KOPT-K1 (cell line): ENCODE data around the gene PDE8A.
A peak's percentile ranks its signal among the peaks of the same experiment; 100 is the strongest.

Experiments used
- H3K27ac ChIP-seq: fragments of 200-600 bp; sonication (generic); 2 replicates; pipeline ENCODE4 v1.5.1; 2016; ENCODE audit warnings: antibody characterized with exemption, mild to moderate bottlenecking, low read depth, low read length; ENCODE audit not compliant: poor library complexity, severe bottlenecking
- H3K36me3 ChIP-seq: fragments of 200-600 bp; sonication (generic); 2 replicates; pipeline ENCODE4 v1.5.1; 2017; ENCODE audit warnings: antibody characterized with exemption, mild to moderate bottlenecking, low read length, moderate library complexity; ENCODE audit not compliant: insufficient read depth
- H3K9me3 ChIP-seq: fragments of 200-600 bp; sonication (generic); 2 replicates; pipeline ENCODE4 v1.5.1; 2017; ENCODE audit warnings: antibody characterized with exemption, low read length, mild to moderate bottlenecking; ENCODE audit not compliant: insufficient read depth, poor library complexity, severe bottlenecking

The PDE8A gene

DNA sequence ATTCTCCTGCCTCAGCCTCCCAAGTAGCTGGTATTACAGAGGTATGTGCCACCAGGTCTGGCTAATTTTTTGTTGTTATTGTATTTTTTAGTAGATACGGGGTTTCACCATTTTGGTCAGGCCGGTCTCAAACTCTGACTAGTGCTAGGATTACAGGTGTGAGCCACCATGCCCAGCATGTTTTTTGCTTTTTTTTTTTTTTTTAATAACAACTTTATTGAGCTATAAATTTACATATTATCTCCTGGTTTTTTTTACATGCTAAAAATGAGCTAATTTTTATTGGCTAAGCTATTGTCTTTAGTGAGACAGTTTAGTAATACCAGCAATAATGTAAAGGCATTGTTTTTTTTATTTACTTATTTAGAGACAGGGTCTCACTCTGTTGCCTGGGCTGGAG lies 105.2 kb downstream of the PDE8A start:
- H3K36me3 ChIP-seq: peaks cover 6% of the 10 kb centered on the region; the same call in 1 of the 2 replicates
- no peaks in the 10 kb centered on the region for H3K9me3 ChIP-seq
- H3K27ac ChIP-seq: no peak overlapping the region

DNA sequence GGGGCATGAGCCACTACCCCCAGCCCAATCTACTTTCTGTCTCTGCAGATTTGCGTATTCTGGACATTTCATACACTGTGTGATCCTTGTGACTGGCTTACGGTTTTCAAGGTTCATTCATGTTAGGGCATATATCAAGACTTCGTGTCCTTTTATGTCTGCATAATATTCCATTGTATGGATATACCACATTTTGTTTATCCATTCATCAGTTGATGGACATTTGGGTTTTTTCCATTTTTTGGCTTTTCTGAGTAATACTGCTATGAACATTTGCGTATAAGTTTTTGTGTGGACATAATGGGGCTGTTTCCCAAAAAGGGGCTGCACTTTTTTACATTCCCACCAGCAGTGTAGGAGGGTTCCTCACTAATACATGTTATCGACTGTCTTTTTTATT lies 106.6 kb downstream of the PDE8A start:
- Histone ChIP-seq H3K36me3 (peaks cover 12% of the 10 kb centered on the region), H3K27ac (no peak overlapping the region), H3K9me3 (no peaks in the 10 kb centered on the region)

DNA sequence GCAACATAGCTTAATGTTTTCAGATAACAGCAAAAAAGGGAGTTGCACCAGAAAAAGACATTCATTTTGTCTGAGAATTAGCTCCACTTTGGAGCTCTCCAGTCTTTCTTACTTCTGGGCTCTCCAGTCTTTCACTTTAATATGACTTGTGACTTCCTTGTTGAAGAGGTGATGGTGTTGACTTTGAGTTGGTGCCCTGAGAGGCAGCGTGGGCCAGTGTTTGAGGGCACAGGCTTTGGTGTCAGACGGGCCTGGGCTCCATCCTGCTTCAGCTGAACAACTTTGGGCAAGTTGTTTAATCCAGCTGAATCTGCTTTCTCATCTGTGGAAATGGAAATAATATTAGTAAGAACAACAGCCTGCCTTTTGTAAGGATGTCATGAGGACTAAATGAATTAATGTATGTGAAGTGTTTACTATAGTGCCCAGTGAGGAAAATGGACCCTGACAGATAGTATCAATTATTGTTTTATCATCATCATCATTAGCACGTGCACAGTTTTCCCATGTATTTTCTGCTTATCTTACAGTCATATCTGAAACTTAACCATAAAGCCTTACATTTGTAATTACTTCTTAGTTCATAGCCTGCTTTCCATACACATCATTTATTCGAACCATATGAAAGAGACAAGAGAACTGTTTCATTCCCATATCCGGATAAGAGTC lies 108.4 kb downstream of the PDE8A start:
- Histone ChIP-seq H3K9me3 (no peaks in the 10 kb centered on the region), H3K36me3 (peaks cover 12% of the 10 kb centered on the region), H3K27ac (no peak overlapping the region)

DNA sequence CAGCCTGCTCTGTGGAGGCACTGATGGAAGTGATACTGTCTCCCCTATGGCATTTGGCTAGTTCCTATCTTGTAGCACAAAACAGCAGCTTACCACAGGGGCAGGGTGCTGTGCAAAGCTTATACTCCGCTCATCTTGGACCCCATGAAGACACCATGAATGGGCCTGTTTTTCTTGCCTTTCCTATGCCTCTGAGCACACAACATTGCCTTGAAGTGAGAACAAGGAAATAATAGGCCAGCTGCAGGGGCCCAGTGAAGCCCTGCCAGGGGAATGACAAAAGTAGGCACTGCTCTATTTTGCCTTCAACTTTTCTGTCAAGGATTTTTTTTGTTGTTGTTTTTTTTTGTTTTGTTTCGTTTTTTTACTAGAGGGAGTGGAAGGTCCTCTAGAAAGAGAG lies 110.3 kb downstream of the PDE8A start:
- peaks cover 12% of the 10 kb centered on the region for H3K36me3 ChIP-seq
- no peak overlapping the region for H3K27ac ChIP-seq
- no peaks in the 10 kb centered on the region for H3K9me3 ChIP-seq

DNA sequence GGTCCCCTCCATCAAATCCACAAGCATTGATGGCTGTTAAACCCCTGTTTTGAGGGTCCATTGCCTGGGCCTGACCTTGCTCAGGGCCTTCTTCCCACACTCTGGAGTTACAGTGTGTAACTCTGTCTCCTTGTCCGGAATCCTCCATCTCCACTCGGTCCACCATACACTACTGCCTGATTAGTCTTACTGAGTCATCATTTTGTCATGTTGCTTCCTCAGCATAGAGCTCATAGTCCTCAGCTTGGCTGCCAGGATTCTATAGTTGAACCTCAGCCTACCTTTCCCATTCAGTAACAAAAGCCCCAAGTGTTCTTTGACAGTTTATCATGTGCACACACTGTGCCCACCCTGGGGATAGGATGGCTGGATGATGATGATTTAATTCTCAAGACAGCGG lies 113.0 kb downstream of the PDE8A start:
- Histone ChIP-seq H3K9me3 (no peaks in the 10 kb centered on the region), H3K36me3 (peaks cover 10% of the 10 kb centered on the region), H3K27ac (no peak overlapping the region)

DNA sequence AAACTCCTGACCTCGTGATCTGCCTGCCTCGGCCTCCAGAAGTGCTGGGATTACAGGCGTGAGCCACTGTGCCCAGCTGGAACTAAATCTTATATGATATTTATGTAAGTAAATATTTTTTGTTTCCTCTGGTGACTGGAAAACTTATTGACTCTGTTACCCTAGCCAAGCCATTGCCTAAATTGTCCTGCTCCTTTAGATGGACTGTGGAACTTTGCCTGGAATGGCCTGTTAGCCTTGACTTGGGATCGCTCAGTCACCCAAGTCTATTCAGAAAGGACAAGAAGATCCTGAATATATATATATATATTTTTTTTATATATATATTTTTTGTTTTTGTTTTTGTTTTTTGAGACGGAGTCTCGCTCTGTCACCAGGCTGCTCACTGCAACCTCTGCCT lies 113.9 kb downstream of the PDE8A start:
- Histone ChIP-seq H3K27ac (no peak overlapping the region), H3K9me3 (no peaks in the 10 kb centered on the region), H3K36me3 (peaks cover 7% of the 10 kb centered on the region; the same call in 1 of the 2 replicates)

DNA sequence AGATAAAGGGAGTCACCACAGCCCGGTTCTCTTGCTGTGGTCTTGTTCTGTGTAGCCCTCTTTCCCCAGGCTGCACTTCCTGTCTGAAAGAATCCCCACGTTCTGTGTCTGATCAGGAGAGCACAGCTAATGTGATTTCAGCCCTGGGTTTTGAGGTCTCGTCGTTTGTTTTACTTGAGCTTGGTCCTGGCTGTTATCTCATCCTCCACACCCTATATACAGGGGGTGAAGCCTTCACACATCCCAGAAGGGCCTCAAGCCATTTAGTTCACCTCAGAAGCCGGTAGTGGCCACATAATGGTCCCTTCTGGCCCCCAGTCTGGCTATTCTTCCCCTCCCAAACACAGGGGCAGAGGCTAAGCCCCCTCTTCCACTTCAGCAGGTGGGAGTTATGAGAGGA lies 115.6 kb downstream of the PDE8A start:
- no peaks in the 10 kb centered on the region for H3K9me3 ChIP-seq
- H3K27ac ChIP-seq: no peak overlapping the region
- peaks cover 4% of the 10 kb centered on the region; the same call in 1 of the 2 replicates for H3K36me3 ChIP-seq

DNA sequence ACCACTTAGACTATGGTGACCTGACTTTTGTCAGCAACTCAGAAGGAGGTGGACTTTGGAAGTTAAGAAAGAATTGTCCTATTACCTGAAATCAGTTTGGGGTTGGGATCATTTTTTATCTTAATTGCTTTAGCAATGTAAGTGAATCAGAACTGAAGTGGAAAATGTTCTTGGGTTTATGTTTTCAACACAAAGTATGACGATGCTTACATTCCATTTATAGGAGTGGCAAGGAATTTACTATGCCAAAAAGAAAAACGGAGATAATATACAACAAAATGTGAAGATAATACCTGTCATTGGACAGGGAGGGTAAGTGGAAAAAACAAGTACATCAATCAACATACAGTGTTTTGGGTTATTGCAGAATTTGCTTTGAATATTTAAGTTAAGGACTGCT lies 116.1 kb downstream of the PDE8A start:
- Histone ChIP-seq H3K9me3 (no peaks in the 10 kb centered on the region), H3K27ac (no peak overlapping the region), H3K36me3 (no peaks in the 10 kb centered on the region)

DNA sequence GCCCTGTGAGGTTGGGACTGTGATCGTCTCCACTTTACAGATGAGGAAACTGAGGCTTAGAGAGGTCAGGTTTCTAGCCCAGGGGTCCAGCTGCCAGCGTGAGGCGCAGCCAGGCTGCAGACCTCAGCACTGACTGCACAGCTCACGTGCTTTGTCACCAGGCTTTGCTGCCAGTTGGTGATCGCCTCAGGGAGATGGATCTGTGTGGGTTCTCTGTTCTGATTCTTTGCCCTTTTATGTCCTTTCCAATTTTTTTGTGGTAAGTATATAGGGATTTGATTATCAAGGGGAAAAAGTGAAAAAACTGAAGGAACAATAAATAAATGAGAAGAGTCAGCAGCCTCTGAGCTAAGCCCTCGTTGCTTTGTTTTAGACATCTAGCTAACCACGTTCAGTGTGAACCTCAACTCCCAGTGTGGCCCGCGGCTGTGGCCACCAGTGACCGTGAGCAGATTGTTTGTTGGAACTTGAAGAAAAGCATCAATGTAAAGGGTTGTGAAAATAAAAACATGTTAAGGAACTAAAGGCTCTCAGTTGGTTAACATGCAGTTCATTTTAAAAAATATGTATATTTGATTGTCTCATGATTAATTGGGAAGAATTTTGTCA lies 117.6 kb downstream of the PDE8A start:
- Histone ChIP-seq H3K36me3 (no peaks in the 10 kb centered on the region), H3K27ac (no peak overlapping the region), H3K9me3 (no peaks in the 10 kb centered on the region)

DNA sequence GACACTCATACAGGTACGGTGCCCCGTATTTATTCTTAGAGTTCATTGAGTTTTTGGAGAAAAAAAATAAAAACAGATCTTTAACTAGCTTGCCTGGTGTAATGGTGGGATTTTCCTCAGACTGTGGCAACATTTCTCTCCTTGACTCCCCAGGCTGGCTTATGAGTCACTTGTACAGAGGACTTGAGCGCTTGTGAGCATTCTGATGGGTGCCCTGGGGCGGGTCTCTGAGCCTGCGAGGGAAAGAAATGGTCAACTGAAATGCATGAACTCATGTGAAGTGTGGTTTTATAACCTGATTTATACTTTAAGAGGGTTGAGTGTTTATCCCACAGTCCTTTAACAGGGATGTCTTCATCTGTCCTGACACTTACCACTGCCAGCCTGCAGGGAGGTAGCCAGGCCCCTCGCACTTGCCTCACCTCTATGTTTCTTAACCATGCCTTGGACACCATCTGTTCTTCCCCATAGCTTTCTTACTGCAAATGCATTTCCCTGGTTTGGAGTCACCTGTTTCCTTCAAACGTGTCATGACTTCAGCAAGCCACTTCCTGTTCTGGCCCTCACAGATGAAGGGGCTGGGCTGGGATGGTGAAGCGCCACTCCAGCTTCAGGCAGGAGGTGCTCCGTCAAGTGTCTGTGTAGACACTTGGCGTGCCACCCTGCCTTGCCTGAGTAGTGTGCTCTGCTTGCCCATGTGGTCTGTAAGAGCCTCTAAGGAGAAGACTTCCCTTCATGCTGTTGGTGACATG lies 118.7 kb downstream of the PDE8A start:
- Histone ChIP-seq H3K9me3 (no peaks in the 10 kb centered on the region), H3K27ac (peak overlapping the region; percentile 33), H3K36me3 (no peaks in the 10 kb centered on the region)

DNA sequence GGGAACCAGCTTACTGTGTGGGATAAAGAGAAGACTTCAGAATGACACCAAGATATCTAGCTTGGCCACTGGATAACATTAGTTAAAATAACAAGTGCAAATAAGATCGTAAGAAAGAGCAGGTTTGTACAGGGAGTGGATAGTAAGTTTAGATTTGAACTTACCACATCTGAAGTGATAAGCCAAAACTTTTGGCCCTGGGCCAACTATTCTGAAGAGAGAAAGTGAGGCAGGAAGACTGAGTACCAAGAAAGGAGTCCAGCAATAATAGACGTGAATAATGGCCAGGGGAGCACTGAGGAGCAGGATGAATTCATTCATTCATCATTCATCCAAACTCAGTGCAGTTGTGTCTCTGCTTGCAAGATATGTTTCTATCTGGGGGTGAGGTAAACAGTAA lies 122.9 kb downstream of the PDE8A start:
- no peaks in the 10 kb centered on the region for H3K36me3 ChIP-seq
- H3K9me3 ChIP-seq: no peaks in the 10 kb centered on the region
- no peak overlapping the region for H3K27ac ChIP-seq

DNA sequence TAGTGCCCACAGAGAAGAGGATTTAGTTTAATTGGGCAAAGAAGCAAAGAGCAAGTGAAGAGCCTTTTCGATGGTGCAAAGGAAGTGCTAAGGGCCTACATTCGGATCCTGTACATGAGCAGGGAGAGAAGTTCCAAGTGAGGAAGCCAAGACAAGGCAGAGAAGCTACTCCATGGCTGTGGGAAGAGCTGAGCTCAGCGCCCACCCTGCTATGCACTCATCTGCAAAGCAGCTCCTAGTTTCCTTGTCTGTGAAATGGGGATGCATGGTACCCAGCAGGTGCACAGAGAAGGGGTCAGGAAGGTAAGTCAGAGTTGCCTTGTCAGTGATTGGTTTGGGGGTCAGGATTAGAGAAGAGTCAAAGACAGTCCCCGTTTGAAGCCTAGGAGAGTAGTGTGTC lies 126.5 kb downstream of the PDE8A start:
- H3K9me3 ChIP-seq: no peaks in the 10 kb centered on the region
- no peak overlapping the region for H3K27ac ChIP-seq
- no peaks in the 10 kb centered on the region; the same call in 1 of the 2 replicates for H3K36me3 ChIP-seq

DNA sequence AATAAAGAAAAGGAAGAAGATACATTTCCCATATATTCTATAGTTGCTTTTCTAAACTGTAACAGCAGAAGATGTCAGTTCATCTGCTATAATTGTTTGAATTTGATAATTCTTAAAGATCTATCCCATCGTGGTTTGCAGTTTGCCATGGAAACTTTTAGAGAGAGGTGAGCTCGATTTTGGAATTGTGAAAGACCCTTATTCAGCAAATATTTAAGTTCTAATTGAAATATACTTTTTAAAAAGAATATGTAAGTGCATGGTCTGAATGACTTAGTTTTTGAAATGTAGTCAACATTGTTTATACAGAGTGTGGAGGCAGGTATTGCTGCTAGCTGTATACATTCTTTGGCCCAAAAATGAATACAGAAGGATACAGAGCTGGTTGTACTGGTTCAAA lies 127.7 kb downstream of the PDE8A start:
- H3K9me3 ChIP-seq: no peaks in the 10 kb centered on the region
- no peak overlapping the region for H3K27ac ChIP-seq
- H3K36me3 ChIP-seq: no peaks in the 10 kb centered on the region; the same call in 1 of the 2 replicates

DNA sequence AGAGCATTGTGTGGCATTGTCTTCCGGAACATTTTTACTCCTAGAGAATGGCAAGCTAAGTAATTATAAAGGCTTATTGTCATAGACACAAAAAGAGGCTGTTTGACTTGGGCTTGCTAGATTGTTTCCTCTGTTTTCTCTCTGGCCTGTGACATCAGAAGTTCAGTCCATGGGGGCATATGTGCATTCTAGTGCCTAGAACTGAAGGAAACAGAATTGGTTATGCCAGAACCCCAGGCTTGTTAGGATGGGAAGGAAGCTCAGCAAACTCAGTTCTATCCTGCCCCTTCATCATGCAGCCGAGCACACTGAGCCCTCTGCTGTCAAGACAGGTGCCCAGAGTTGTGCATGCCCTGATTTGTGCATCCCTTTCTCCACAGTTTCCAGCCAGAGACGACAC lies 131.3 kb downstream of the PDE8A start:
- no peaks in the 10 kb centered on the region for H3K9me3 ChIP-seq
- H3K27ac ChIP-seq: no peak overlapping the region
- H3K36me3 ChIP-seq: no peaks in the 10 kb centered on the region; the same call in none of the 2 replicates

DNA sequence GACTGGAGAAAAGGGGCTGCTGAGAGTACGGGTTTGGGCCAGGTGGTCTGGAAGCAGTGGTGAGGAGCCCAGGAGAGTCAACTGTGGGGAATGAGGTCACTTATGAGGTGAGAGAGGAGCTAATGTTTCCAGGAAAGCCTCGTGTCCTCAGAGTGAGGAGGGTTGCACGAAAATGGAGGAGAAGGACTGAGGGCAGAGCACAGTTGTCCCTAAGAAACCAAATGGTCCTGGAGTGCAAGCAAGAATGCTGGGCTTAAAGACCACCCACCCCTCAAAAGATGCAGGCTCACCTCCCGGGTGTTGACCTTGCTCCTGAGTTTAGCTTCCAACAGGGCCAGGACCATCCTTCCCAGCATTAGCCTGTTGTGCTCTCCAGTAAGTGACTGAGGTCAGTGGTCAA lies 133.2 kb downstream of the PDE8A start:
- Histone ChIP-seq H3K36me3 (no peaks in the 10 kb centered on the region; the same call in none of the 2 replicates), H3K27ac (no peak overlapping the region), H3K9me3 (no peaks in the 10 kb centered on the region)
